ENCODE data around the gene KLHL30.

DNA sequence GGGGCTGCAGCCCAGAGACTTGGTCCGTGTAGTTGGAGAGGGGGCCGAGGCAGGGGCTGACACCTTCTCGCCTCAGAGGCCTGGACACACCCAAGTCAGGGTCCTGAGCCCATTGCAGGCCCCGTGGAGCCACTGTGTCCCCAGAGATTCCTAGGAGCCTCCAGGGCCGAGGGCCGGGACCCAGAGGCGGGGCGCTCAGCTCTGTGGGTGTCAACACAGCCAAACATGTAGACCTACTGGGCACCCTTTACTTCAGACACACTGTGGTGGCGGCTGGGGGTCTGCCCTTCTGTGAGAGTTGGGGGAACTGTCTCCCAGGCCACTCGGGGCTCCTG lies 38.8 kb upstream of the KLHL30 start:
- TF ChIP-seq, protein P1, sequence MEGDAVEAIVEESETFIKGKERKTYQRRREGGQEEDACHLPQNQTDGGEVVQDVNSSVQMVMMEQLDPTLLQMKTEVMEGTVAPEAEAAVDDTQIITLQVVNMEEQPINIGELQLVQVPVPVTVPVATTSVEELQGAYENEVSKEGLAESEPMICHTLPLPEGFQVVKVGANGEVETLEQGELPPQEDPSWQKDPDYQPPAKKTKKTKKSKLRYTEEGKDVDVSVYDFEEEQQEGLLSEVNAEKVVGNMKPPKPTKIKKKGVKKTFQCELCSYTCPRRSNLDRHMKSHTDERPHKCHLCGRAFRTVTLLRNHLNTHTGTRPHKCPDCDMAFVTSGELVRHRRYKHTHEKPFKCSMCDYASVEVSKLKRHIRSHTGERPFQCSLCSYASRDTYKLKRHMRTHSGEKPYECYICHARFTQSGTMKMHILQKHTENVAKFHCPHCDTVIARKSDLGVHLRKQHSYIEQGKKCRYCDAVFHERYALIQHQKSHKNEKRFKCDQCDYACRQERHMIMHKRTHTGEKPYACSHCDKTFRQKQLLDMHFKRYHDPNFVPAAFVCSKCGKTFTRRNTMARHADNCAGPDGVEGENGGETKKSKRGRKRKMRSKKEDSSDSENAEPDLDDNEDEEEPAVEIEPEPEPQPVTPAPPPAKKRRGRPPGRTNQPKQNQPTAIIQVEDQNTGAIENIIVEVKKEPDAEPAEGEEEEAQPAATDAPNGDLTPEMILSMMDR (conservative IDR thresholded peaks at IDR 0.05; ENCODE audit: low read length) = no peak
- TF ChIP-seq EZH2phosphoT487 (IDR thresholded peaks at IDR 0.05; ENCODE audit: borderline replicate concordance, low read depth, low read length) = no peak
